GM23338 (cell line): ENCODE measurements around the gene COBL. TPM values are rescaled to one million over a fixed set of nuclear protein-coding genes. Genes with fewer than 3 reads are reported as not detected.

Experiments used
- ATAC-seq: fragments of 200-7000 bp; cut with Tn5 transposase; 3 replicates; pipeline ENCODE4 v1.9.1; 2020
- DNase-seq: peaks from one replicate; pipeline ENCODE4 v3.0.0-alpha.2; 2015; ENCODE audit warnings: low spot score
- H2AFZ ChIP-seq: fragments of 200-600 bp; sonication (generic); 2 replicates; pipeline ENCODE4 v1.8.0; 2016; ENCODE audit warnings: antibody characterized with exemption, mild to moderate bottlenecking, moderate library complexity
- H3F3A ChIP-seq: fragments of 200-600 bp; sonication (generic); replicated peaks from 2 replicates; pipeline ENCODE4 v1.8.0; 2017; ENCODE audit warnings: antibody characterized with exemption, mixed run types, low read depth
- H3K27ac ChIP-seq: fragments of 200-600 bp; sonication (generic); 2 replicates; pipeline ENCODE4 v1.6.1; 2016; ENCODE audit warnings: low read depth
- H3K27me3 ChIP-seq: fragments of 200-600 bp; sonication (generic); 2 replicates; pipeline ENCODE4 v1.8.0; 2016; ENCODE audit warnings: mild to moderate bottlenecking, mixed run types, moderate library complexity; ENCODE audit not compliant: insufficient read depth
- H3K36me3 ChIP-seq: fragments of 200-600 bp; sonication (generic); 2 replicates; pipeline ENCODE4 v1.8.0; 2016; ENCODE audit warnings: mild to moderate bottlenecking; ENCODE audit not compliant: insufficient read depth
- H3K4me1 ChIP-seq: fragments of 200-600 bp; sonication (generic); 2 replicates; pipeline ENCODE4 v1.8.0; 2016; ENCODE audit warnings: mild to moderate bottlenecking, moderate library complexity; ENCODE audit not compliant: insufficient read depth
- H3K4me2 ChIP-seq: fragments of 200-600 bp; sonication (generic); 2 replicates; pipeline ENCODE4 v1.7.1; 2017; ENCODE audit warnings: mixed run types
- H3K4me3 ChIP-seq: fragments of 200-600 bp; sonication (generic); 2 replicates; pipeline ENCODE4 v1.6.1; 2016; ENCODE audit warnings: mixed run types
- H3K79me2 ChIP-seq: fragments of 200-600 bp; sonication (generic); replicated peaks from 2 replicates; pipeline ENCODE4 v1.8.0; 2017; ENCODE audit warnings: mild to moderate bottlenecking; ENCODE audit not compliant: insufficient read depth
- H3K9me2 ChIP-seq: fragments of 200-600 bp; sonication (generic); 2 replicates; pipeline ENCODE4 v1.8.0; 2017; ENCODE audit not compliant: insufficient read depth
- H4K20me1 ChIP-seq: fragments of 200-600 bp; sonication (generic); replicated peaks from 2 replicates; pipeline ENCODE4 v1.8.0; 2017; ENCODE audit warnings: mild to moderate bottlenecking; ENCODE audit not compliant: insufficient read depth
- H3K27ac Mint-ChIP-seq: 2 replicates; pipeline ENCODE4 v1.8.0; 2020; ENCODE audit warnings: inconsistent platforms, mild to moderate bottlenecking, moderate library complexity, mixed read lengths
- H3K27me3 Mint-ChIP-seq: 3 replicates; pipeline ENCODE4 v1.8.0; 2022; ENCODE audit warnings: low read depth, mild to moderate bottlenecking, moderate library complexity, mixed read lengths, inconsistent platforms; ENCODE audit not compliant: insufficient read depth, poor library complexity
- H3K36me3 Mint-ChIP-seq: 3 replicates; pipeline ENCODE4 v1.8.0; 2021; ENCODE audit warnings: low read depth, mild to moderate bottlenecking, inconsistent platforms, moderate library complexity, mixed read lengths
- H3K4me1 Mint-ChIP-seq: 3 replicates; pipeline ENCODE4 v1.8.0; 2020; ENCODE audit warnings: mild to moderate bottlenecking, inconsistent platforms, mixed read lengths
- H3K4me3 Mint-ChIP-seq: 3 replicates; pipeline ENCODE4 v1.8.0; 2021; ENCODE audit warnings: moderate library complexity, mild to moderate bottlenecking, inconsistent platforms, mixed read lengths
- H3K9me3 Mint-ChIP-seq: 3 replicates; pipeline ENCODE4 v1.8.0; 2020; ENCODE audit warnings: moderate library complexity, mild to moderate bottlenecking, inconsistent platforms, mixed read lengths
- CREB1 ChIP-seq: fragments of 250-450 bp; sonication (Bioruptor Pico); IDR thresholded peaks from 2 replicates; pipeline ENCODE4 v1.5.0; 2020; ENCODE audit warnings: low read depth, mild to moderate bottlenecking, moderate library complexity
- CTCF ChIP-seq, 2 experiments: fragments of 200-600 bp in 1 of 2; sonication (generic) in 1 of 2; conservative IDR thresholded peaks; 2 replicates each; pipeline versions ENCODE4 v1.5.1 to v1.6.1; 2016 to 2017; ENCODE audit warnings: antibody characterized with exemption in 2 of 2, low read depth in 2 of 2, mild to moderate bottlenecking in 2 of 2, moderate library complexity in 1 of 2
- ETS1 ChIP-seq: IDR thresholded peaks from 2 replicates; pipeline ENCODE4 v1.6.1; 2016; ENCODE audit warnings: antibody characterized with exemption
- EZH2 ChIP-seq: fragments of 200-600 bp; sonication (generic); IDR thresholded peaks from one replicate; pipeline ENCODE4 v1.8.0; 2017; ENCODE audit warnings: antibody characterized with exemption, mild to moderate bottlenecking, low read depth; ENCODE audit not compliant: unreplicated experiment
- EZH2phosphoT487 ChIP-seq: fragments of 200-600 bp; sonication (generic); IDR thresholded peaks from one replicate; pipeline ENCODE4 v1.8.1; 2018; ENCODE audit warnings: antibody characterized with exemption; ENCODE audit not compliant: unreplicated experiment
- JUNB ChIP-seq: IDR thresholded peaks from one replicate; pipeline ENCODE4 v1.6.1; 2016; ENCODE audit warnings: antibody characterized with exemption; ENCODE audit not compliant: unreplicated experiment
- NANOG ChIP-seq: IDR thresholded peaks from 2 replicates; pipeline ENCODE4 v1.6.1; 2016; ENCODE audit warnings: antibody characterized with exemption, borderline replicate concordance
- POLR2AphosphoS5 ChIP-seq: IDR thresholded peaks from 2 replicates; pipeline ENCODE4 v1.6.1; 2016; ENCODE audit warnings: antibody characterized with exemption, low read depth
- STAT1 ChIP-seq: IDR thresholded peaks from one replicate; pipeline ENCODE4 v1.6.1; 2016; ENCODE audit warnings: antibody characterized with exemption; ENCODE audit not compliant: unreplicated experiment
- ZNF114 ChIP-seq: fragments of 250-450 bp; sonication (Bioruptor Pico); IDR thresholded peaks from 2 replicates; pipeline ENCODE4 v1.5.0; 2020; ENCODE audit warnings: mild to moderate bottlenecking, moderate library complexity
- ZNF331 ChIP-seq: fragments of 250-450 bp; sonication (Bioruptor Pico); IDR thresholded peaks from 2 replicates; pipeline ENCODE4 v1.5.0; 2020; ENCODE audit warnings: low read depth, mild to moderate bottlenecking, moderate library complexity
- ZNF462 ChIP-seq: fragments of 250-450 bp; sonication (Bioruptor Pico); IDR thresholded peaks from 2 replicates; pipeline ENCODE4 v1.5.0; 2020; ENCODE audit warnings: mild to moderate bottlenecking, moderate library complexity
- polyA plus RNA-seq: library from polyadenylated mRNA; unstranded; fragments of >200 nt; fragmentation: Nextera tagmentation; extraction: Ambion mirVana; gene quantifications from 2 replicates; pipeline ENCODE4 v1.2.1, GENCODE V29; 2016
- total RNA-seq: library from RNA; depleted of rRNA; stranded (reverse); fragments of >200 nt; shearing (Covaris generic); gene quantifications from 2 replicates; pipeline ENCODE4 v1.2.3, GENCODE V29; 2014
- TF ChIP-seq, protein P1 (sequence below): IDR thresholded peaks from one replicate; pipeline ENCODE4 v1.6.1; 2018; ENCODE audit warnings: antibody characterized with exemption; ENCODE audit not compliant: unreplicated experiment

The COBL gene
- total and polyA plus RNA-seq, 2 experiments from 2014 or later: 18.3 to 51.9 TPM

DNA sequence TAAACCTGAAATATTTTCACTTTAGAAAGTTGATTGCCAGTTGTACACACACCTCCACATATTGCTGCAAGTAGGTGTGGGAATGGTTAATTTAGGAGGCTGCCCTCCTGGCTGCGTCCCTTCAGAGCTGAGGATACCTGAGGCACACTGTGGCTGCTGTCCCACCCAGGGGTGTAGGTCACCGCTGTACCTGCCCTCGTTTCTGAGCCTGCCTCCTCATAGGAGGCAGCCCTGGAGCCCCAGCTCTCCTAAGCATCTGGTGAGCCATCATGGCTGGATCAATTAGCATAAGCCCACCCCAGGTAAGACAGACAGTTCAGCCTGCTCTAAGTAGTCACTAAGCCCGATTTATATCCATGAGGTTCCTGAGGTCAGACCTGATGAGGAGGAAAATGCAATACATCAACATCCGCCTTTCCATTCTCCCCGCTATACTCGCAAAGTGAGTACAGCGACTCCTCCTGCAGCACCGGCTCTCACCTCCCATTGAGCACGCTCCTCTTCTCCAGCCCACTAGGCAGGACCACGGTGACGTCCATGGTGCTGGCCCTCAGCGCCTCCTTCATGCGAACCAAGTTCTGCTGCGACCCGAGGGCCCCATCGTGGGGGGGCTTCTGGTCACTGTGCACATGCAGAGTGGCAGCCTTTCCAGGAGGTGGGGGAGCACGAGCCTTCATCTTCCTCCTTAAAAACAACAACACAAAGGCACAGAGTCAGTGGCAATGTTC is 97.2 kb downstream of the COBL start:
- peak; percentile 37 for ATAC-seq
- Histone ChIP-seq H3K36me3 (no peaks in the 10 kb centered on the region), H2AFZ (no peak overlapping the region), H3F3A (0 out of 2 replicates have a peak, but pooled peaks cover 8% of the 10 kb centered on the region), H3K79me2 (peaks cover 55% of the 10 kb centered on the region), H4K20me1 (peaks cover 13% of the 10 kb centered on the region; the same call in 1 of the 2 replicates), H3K4me3 (no peak overlapping the region), H3K9me2 (no peaks in the 10 kb centered on the region), H3K27ac (no peak overlapping the region; the same call in 1 of the 2 replicates), H3K27me3 (no peaks in the 10 kb centered on the region), H3K4me2 (no peak overlapping the region), H3K4me1 (peaks cover 6% of the 10 kb centered on the region; the same call in 1 of the 2 replicates)
- H3K27me3 Mint-ChIP-seq: peaks cover 3% of the 10 kb centered on the region
- H3K9me3 Mint-ChIP-seq: no peaks in the 10 kb centered on the region
- TF ChIP-seq EZH2phosphoT487 (no peak), ETS1 (no peak), POLR2AphosphoS5 (no peak), CREB1 (CRISPR knock-in tag) (no peak), EZH2 (no peak), JUNB (no peak), ZNF331 (CRISPR knock-in tag) (no peak), NANOG (no peak), ZNF114 (CRISPR knock-in tag) (no peak), CTCF (conservative IDR thresholded peaks at IDR 0.05; ENCODE audit: low read depth in 2 of 2) (no peak), STAT1 (no peak), ZNF462 (CRISPR knock-in tag) (no peak)
- TF ChIP-seq, protein P1, sequence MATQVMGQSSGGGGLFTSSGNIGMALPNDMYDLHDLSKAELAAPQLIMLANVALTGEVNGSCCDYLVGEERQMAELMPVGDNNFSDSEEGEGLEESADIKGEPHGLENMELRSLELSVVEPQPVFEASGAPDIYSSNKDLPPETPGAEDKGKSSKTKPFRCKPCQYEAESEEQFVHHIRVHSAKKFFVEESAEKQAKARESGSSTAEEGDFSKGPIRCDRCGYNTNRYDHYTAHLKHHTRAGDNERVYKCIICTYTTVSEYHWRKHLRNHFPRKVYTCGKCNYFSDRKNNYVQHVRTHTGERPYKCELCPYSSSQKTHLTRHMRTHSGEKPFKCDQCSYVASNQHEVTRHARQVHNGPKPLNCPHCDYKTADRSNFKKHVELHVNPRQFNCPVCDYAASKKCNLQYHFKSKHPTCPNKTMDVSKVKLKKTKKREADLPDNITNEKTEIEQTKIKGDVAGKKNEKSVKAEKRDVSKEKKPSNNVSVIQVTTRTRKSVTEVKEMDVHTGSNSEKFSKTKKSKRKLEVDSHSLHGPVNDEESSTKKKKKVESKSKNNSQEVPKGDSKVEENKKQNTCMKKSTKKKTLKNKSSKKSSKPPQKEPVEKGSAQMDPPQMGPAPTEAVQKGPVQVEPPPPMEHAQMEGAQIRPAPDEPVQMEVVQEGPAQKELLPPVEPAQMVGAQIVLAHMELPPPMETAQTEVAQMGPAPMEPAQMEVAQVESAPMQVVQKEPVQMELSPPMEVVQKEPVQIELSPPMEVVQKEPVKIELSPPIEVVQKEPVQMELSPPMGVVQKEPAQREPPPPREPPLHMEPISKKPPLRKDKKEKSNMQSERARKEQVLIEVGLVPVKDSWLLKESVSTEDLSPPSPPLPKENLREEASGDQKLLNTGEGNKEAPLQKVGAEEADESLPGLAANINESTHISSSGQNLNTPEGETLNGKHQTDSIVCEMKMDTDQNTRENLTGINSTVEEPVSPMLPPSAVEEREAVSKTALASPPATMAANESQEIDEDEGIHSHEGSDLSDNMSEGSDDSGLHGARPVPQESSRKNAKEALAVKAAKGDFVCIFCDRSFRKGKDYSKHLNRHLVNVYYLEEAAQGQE: no peak
- peaks cover 1% of the 10 kb centered on the region; the same call in 2 of the 3 replicates for H3K36me3 Mint-ChIP-seq
- no peak overlapping the region for H3K4me3 Mint-ChIP-seq
- peak; percentile 32 for DNase-seq
- no peak overlapping the region for H3K27ac Mint-ChIP-seq
- H3K4me1 Mint-ChIP-seq: peaks cover 30% of the 10 kb centered on the region
